NCI-H187 (cell line): Measurements from ENCODE around the gene TMEM132C.

Experiments
- DNase-seq, 2 experiments: peaks; one replicate each; lab custom pipeline; 2025; lab: John Stamatoyannopoulos, UW

The TMEM132C gene

DNA sequence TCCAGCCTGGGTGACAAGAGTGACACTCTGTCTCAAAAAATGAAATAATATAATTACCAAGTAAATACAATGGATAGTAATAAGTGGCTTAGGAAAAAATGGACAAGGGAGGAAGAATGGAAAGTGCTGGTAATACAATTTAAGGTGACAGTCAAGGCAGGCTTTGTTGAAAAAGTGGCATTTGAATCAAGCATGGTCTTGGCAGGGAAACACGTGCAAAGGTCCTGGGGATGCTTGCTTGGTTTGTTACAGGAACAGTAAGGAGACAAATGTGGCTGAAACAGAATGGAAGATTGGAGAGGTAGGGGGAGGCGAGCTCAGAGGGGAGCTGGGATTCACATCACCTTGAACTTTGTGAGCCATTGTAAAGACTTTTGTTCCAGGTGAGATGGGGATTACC, 153.2 kb downstream of the TMEM132C start:
- no peak for DNase-seq

DNA sequence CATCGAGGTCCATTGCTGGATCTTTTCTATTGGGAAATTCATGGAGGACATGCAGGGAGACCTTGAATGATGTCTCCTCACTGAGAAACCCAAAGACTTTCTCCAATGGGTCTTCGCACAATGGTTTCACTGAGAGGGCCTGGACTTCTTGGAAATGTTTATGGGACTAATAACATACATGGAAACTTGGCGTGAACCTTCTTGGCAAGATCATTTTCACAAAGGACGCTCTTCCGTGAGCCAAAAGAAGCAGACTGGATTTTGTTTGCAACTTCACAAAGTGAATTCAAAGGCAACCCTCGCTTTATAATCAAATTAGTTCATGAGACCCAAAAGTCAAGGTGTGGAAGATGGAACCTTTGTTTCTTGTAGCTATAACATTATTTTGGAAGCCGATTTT, 154.4 kb downstream of the TMEM132C start:
- DNase-seq = no peak

DNA sequence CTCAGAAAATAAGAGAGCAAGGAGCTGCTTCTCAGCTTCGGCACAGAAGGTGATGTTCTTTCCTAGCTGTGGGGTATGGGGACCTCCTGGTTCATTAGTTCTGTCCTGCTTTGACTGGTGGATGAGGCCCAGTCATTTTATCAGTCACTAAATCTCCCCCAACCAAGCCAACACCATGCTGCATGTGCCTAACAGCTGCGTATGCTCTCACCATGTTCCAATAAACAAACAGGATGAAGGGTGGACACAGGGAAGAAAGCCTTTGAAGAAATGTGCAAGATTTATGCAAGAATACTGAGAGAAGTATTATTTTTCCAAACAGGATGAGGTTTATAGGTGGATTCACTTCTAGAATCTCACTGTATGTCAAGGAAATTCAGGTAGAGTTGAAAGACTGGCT, 156.2 kb downstream of the TMEM132C start:
- DNase-seq = no peak

DNA sequence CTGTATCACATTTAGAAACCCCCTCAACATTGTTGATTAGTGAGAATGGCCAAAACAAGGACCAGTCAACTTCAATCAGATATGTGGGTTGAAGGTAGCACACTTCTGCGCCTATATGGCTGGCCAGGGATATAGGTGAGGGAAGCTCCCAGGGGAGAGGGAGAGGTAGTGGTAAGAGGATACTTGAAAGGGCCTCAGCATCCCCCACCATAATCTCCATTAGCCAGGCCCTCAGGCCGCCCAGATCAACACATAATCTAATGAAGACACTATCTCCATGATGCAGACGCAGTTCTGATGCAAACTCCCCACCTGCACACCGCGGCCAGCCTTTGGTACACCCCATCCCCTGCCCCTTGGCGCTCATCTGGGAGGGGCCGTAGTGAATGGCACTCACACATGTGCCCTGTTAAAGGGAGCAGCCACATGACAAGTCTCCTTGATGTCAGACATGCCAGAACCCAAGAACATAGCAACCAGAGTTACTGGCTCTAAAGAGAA, 158.0 kb downstream of the TMEM132C start:
- DNase-seq = no peak

DNA sequence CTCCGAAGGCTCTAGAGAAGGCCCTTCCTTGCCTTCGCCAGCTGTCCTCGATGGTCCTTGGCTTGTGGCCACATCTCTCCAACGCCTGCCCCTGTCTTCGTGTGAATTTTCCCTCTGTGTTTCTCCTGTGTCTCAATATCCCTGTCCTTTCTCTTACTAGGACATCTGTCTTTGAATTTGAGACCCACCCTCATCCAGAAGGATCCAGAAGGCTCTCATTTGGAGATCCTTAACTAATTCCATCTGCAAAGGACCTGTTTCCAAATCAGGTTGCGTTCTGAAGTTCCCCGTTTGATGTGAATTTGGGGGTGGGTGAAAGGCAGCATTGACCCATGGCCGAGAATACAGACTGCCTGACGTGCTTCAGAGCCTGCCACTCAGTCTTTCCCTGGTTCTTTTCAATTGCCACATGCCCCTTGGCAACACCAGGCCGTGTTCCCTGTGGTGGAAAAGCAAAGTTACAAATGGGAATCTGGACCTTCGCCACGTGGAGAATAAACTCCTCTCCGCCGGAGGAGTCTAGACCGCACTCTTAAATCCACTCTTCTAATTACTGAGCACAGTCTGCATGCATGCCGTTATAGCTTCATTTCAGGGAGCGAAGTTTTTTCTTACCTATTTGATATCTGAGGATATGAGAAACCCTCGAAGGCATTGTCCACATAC, 158.8 kb downstream of the TMEM132C start:
- DNase-seq = no peak

DNA sequence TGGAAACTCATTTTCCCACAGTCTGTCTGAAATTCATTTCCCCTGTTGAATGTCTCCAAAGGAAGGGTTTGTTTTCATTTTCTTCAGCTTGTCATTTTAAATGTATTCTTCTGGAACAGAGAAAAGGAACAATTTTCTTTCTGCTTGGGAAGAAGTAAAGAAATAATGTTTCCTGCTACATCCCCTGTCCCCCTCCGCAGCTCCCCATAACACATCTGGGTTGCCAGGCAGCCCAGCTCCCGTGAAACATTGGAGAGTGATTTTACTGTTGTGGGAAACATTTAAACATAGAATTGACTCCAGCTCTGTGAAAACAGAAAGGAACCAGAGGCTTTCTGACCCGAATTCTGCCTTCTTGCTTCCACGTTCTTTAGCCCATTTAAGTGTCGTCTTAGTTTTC, 159.5 kb downstream of the TMEM132C start:
- DNase-seq = no peak

DNA sequence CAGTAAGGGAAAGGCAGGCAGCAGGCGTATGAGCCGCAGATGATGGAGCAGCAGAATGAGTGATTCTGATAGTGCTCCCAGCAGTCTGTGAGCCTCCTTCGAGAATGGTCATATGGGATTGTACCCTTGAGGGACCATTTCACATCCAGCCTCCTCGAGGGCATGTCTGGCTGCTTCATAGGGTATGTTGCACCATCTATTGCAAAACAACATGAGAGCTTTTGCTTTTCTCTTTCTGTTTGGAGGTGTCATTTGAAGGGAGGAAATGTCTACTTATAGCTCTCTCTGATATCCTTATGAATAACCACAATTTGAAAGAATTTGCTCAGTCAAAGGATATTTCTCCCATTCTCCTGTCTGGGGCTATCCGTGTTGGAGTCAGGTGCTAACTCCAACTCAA, 172.8 kb downstream of the TMEM132C start:
- no peak for DNase-seq

DNA sequence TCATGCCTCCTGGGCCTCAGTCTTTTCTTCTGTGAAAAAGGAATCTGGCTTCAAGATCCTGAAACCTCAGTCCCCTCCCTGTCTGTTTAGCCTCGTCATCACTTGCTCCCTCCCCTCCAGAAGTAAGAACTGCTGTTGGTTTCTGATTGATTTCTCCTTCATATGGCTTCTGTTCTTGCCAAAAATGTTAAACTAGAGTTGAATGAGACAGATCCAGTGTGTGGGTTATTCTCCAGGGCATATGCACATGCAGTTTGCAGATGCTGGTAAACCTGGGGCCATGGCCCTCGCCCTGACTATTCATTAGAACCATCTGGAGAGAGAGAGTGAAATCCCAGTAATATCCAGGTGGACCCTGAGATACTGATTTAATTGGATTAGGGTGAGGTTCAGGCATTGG, 175.1 kb downstream of the TMEM132C start:
- no peak for DNase-seq

DNA sequence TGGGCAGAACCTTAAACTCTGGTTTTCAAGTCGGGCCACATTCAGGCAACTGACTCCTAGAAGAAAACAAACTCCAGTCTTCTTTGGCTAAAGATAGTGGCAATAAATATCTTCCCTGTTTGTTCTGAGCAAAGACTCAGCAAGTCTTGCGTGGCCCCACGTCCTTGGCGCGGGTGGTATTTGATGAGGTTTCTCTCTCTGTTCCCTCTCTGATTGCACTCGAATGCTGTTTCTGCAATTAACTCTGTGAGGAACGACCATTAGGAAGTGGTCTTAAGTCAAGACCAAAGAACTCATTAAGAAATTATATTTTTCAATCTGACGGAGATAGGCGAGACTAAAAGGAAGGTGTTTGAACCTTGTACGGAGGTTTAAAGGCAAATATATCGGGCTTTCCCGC, 177.6 kb downstream of the TMEM132C start:
- no peak for DNase-seq

DNA sequence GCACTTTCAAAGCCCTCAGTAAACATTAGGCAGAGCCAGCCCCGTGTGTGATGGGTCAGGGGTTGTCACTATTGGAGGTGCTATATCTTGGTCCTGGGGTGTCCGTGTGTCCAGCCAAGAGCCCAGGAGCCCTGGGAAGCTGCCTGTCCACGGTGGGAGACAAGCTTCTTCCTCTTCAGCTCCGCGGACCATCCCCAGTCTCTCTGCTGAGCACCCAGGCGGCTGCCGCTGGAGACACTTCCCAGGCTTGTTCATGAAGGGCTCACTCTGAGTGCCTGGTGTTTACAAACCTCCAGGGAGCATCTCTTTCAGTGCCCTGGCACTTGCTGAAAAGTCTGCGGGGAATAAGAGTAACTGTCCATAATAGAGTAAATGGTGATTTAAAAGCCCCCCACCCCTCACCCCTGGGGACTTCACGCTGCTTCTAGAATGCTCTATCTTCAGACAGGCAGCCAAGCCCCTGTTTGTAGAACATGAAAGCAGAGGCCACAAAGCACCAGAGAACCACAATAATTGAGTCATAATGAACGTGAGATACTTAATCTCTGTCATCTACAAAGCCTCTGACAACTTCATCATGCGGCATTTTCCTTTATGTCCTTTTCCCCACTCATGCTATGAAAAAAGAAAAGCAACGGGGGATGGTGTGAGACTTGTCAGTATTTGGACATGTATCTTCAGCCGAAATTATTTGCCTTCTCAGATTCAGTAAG, 178.6 kb downstream of the TMEM132C start:
- DNase-seq = no peak

DNA sequence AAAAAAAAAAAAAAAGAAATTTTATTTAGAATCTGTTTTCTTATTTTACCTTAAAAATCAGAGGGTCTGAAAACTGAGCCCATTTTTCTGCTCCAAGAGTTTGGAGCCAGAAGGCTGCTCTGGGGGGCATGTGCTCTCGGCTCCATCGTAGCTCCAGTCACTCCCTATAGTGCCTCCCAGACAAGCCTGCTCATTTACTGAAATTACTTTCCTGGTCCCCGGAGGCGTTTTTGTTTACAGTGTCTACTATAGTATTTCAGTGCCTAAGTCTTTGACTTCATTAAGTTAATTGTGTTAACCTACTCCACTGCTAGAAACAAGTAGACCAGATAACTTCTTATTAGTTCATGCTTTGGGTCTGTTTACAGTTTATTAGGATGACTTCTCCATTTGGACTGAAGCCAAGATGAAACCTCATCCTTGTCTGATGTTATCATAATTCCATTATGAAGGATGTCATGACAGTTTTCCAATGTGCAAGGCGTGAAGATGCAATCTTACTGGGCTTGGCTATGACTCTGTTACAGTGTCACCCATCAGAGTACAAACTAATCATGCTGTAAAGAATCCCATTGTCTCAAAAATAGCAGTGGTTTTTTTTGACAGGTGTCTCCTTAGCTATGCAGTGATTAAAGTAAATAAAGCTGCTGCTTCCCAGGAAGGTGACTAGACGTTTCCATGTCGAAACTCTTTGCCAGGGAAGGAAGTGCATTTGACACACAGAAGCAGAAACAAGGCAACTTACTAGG, 182.3 kb downstream of the TMEM132C start:
- peak in 1 of 2 experiments; percentile 12 for DNase-seq

DNA sequence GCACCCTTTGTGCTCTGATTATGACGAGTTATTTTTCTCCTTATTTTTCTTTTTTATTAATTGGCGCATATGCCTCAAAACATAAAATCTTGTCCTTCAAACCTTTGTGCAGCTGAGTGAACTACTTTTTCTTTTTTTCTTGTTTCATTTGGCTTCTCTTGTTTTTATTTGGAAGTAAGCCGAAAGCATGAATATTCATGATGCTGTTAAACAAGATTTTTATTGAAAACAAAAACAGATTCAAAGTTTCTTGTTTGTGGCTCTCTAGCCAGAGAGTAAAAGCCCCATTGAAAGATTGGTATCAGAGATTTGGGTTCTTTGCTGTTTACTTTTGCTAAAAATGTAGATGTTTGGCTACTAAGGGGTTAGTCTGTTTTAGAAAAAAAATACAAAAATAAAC, 183.8 kb downstream of the TMEM132C start:
- no peak for DNase-seq

DNA sequence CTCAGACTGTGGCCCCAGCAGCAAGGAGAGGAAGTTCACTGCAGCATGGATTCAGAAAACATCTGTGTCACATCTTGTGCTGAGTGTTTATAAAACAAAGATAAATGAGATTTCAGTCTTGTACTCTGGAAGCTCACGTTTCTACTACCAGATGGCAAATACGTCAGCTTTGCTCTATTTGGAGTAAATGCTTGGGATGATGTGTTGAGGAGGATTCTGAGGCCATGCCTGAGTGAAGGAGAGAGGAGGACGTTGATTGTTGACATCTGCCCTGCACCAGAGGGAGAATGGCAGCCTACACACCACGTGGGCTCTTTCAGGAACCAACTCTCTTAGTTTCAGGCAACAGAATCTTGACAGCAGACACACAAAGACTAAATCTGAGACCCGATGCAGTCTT, 188.9 kb downstream of the TMEM132C start:
- no peak for DNase-seq

DNA sequence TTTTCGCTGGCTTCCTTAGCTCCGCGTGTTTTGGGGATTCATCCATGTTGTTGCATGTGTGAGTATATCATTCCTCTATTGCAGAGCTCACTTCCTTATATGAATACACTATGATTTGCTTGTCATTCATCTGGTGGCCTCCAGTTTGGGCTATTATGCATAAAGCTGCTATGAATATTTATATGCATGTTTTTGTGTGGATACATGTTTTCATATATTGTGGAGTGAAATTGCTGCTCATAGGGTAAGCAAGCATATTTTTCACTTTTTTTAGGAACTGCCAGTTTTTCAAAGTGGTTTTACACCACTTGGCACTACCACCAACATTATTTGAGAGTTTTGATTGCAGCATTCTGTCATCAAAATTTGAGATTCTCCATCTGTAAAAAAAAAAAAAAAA, 190.0 kb downstream of the TMEM132C start:
- no peak for DNase-seq

DNA sequence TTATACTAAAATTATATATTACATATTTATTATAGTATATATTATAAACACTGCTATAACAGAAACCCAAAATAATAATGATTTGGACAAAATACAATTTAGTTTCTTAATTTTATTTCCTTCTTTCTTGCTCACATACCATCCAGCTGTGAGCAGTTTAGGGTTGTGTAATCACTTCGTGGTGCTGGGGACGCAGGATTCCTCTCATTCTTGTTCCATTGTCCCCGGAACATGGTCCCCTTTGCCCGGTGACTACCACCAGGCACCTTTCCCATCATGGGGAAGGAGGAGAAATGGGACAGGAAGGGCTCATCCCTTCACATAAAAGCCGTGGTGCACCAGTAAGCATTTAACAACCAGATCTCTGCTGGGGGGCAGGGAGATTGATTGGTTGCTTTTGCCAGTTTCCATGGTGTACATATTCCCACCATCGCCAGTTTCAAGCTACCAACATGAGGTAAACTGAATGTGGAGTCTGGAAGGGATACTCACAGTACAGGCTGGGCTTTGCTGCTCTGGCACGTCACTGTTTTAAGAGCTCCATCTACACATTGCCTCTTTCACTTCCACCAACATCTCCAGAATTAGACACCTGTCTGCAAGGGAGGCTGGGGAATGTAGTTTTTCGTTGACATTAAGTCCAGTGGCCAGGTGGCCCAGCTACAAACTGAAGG, 191.5 kb downstream of the TMEM132C start:
- no peak for DNase-seq

DNA sequence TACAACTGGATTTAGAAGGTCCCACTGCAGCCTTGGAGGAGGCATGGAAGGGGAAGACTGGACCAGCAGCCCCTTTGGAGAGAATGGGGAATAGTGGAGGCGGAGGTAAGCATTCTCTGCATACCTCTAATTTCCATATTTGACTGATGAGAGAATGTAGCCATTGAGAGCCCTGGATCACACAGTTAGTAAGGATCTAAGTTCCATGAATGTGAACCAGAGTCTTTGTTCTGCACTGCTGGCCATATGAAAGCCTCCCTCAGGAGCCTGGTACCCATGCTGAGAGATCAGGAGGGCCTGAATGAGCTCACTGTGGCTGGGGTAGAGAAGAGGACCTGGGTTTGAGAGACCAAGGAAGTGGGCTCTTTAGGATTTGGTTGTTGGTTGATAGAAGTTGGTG, 192.1 kb downstream of the TMEM132C start:
- DNase-seq = no peak

DNA sequence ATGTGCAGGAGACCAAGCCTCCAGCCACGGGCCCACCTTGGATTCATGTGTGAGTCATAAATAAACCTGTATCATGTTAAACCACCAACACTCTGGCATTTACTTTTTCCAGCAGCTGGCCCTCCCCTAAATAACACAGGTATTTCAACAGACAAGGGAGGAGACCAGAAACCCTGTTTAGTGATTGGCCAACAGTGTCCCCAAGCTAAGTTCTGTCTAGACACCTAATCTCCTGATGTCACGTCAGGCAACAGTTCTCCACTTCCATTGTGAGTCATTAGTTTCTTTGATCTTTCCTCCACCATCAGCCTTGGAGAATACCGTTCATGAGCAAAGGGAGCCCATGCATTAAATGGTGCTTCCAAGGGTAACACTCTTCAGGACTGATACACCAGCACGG, 196.9 kb downstream of the TMEM132C start:
- no peak for DNase-seq

DNA sequence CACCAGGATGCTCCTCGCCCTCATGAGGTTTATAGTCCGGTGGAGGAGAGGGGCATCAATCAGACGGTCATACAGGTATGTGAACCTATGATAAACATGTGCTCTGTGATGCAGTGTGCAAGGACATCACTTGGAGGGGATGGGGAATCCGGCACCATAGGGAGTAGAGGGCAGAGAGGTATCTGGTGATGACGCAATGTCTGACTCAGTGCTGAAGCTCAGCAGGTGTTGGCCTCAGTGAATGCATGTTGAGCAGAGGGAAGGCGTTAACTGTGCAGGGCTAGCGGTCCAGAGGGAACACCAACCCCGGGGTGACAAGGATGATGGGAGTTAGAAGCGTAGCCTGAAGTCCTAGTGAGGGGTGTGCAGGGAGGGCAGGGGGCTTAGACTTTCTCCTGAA, 200.9 kb downstream of the TMEM132C start:
- DNase-seq = no peak

DNA sequence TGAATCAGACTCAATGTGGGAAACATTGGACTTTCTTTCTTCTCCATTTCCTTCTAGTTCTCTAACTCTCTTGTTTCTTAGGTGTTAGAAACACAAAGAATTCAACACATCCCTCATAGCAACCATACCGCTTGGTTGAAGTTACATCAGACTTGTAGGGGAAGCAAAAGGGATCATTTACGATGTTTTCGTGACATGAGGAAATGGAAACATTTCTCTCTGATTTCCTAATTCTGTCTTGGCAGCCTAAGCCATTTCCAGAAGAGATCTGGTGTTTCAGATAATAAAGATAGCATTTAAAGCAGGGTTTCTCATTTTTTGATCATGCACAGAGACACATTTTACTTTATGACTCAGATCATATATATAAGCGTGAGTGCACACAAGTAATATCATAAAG, 202.0 kb downstream of the TMEM132C start:
- no peak for DNase-seq

DNA sequence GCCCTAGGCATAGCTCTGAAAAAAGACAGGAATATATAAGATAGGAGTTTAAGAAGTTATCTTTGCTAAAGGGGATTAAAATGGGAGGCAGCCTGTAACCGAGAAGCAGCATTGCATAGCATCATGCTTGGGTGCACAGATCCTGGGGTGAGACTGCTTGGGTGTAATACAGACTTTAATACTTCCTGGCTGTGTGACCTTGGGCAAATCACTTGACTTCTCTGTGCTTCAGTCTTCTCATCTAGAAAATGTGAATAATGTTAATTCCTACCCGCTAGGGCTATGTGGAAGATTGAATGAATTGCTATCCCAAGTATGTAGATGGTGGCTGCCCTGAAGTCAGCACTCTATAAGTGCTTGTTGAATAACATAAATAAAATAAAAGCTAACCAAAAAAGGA, 204.5 kb downstream of the TMEM132C start:
- no peak for DNase-seq

DNA sequence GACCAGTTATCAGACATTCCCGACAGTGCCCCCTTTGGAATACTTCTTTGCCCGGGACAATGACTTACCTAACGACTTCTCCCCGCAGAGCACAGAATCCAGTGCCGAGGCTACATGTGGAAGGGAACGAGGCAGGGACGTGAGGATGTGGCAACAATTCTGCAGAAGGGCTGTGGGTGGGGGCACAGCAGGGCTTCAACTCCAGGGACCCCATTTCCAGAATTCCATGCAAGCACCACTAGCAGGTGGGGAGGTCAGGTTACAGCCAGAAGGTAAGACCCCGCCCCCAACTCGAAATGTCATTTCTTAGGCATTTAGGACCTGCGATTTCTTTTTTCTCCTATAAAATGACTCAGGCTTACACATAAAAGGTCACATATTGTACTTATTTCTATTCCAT, 207.9 kb downstream of the TMEM132C start:
- no peak for DNase-seq

DNA sequence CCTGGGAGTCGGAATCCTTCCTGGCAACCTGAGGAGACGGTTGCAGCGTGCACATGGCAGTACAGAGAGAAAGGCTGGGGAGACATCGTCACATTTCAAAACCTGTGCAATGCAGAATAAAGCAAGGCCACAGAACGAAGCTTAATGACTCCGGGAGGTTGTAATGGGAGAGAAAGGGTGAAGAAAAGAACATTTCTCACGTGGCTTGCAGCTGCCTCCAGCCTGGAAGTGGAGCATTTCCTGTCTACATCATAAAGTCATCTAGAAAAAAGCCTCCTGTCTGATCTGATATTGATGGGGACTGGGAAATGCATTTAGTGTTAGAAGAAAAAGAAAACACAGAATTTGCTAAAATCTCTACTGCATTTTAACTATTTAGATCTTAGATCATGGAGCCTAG, 209.3 kb downstream of the TMEM132C start:
- no peak for DNase-seq
